ENCODE measurements around the gene NLRC5.
"Not testable (repeated sequence)": the region's sequence is repeated elsewhere in the genome, so short reads cannot be mapped to it uniquely, and the experiment has no call there.

Gene NLRC5

GRCh38 chr16:56980201-56980535, 9.2 kb upstream of the NLRC5 start:
- TF ChIP-seq POLR2A (IDR thresholded peaks at IDR 0.05; ENCODE audit: low read depth, low read length) = no peak
- no peak for TF ChIP-seq POU2F2 (IDR thresholded peaks at IDR 0.05; ENCODE audit: low read depth, low read length)
- TF ChIP-seq PAX5 (IDR thresholded peaks at IDR 0.05; ENCODE audit: insufficient read depth, low read length, severe bottlenecking) = no peak
- TF ChIP-seq SPI1 (IDR thresholded peaks at IDR 0.05; ENCODE audit: low read depth, low read length) = no peak
- no peak for TF ChIP-seq TAF1 (IDR thresholded peaks at IDR 0.05; ENCODE audit: low read depth, low read length)
- TF ChIP-seq POLR2AphosphoS5 (IDR thresholded peaks at IDR 0.05; ENCODE audit: low read depth, low read length) = no peak
- DNase-seq (ENCODE audit: insufficient read length, low spot score) (no peak), FAIRE-seq (no peak)

- no peak for FAIRE-seq
- TF ChIP-seq POLR2A (IDR thresholded peaks at IDR 0.05; ENCODE audit: low read depth, low read length) (no peak), SPI1 (IDR thresholded peaks at IDR 0.05; ENCODE audit: low read depth, low read length) (no peak), POLR2AphosphoS5 (IDR thresholded peaks at IDR 0.05; ENCODE audit: low read depth, low read length) (no peak), TAF1 (IDR thresholded peaks at IDR 0.05; ENCODE audit: low read depth, low read length) (no peak), POU2F2 (IDR thresholded peaks at IDR 0.05; ENCODE audit: low read depth, low read length) (no peak), PAX5 (IDR thresholded peaks at IDR 0.05; ENCODE audit: insufficient read depth, low read length, severe bottlenecking) (no peak)
Observed at GRCh38 chr16:56980792-56981724, 8.3 kb upstream of the NLRC5 start.

GRCh38 chr16:56981729-56982271, 7.6 kb upstream of the NLRC5 start:
- DNase-seq (ENCODE audit: insufficient read length, low spot score) (no peak), FAIRE-seq (no peak)
- TF ChIP-seq SPI1 (IDR thresholded peaks at IDR 0.05; ENCODE audit: low read depth, low read length) (no peak), PAX5 (IDR thresholded peaks at IDR 0.05; ENCODE audit: insufficient read depth, low read length, severe bottlenecking) (no peak), POLR2AphosphoS5 (IDR thresholded peaks at IDR 0.05; ENCODE audit: low read depth, low read length) (no peak), TAF1 (IDR thresholded peaks at IDR 0.05; ENCODE audit: low read depth, low read length) (no peak), POU2F2 (IDR thresholded peaks at IDR 0.05; ENCODE audit: low read depth, low read length) (no peak), POLR2A (IDR thresholded peaks at IDR 0.05; ENCODE audit: low read depth, low read length) (no peak)

More at GRCh38 chr16:56980792-56981724, 8.3 kb upstream of the NLRC5 start:
- no peak for DNase-seq (ENCODE audit: insufficient read length, low spot score)

GRCh38 chr16:56982695-56983094, 6.7 kb upstream of the NLRC5 start:
- FAIRE-seq (peak; percentile 31), DNase-seq (ENCODE audit: insufficient read length, low spot score) (no peak)
- TF ChIP-seq POLR2AphosphoS5 (IDR thresholded peaks at IDR 0.05; ENCODE audit: low read depth, low read length) (no peak), TAF1 (IDR thresholded peaks at IDR 0.05; ENCODE audit: low read depth, low read length) (no peak), PAX5 (IDR thresholded peaks at IDR 0.05; ENCODE audit: insufficient read depth, low read length, severe bottlenecking) (no peak), POU2F2 (IDR thresholded peaks at IDR 0.05; ENCODE audit: low read depth, low read length) (no peak), POLR2A (IDR thresholded peaks at IDR 0.05; ENCODE audit: low read depth, low read length) (no peak), SPI1 (IDR thresholded peaks at IDR 0.05; ENCODE audit: low read depth, low read length) (no peak)

GRCh38 chr16:56983211-56983751, 6.1 kb upstream of the NLRC5 start:
- TF ChIP-seq POU2F2 (IDR thresholded peaks at IDR 0.05; ENCODE audit: low read depth, low read length) = no peak
- no peak for TF ChIP-seq POLR2AphosphoS5 (IDR thresholded peaks at IDR 0.05; ENCODE audit: low read depth, low read length)
- TF ChIP-seq TAF1 (IDR thresholded peaks at IDR 0.05; ENCODE audit: low read depth, low read length) = no peak
- no peak for TF ChIP-seq SPI1 (IDR thresholded peaks at IDR 0.05; ENCODE audit: low read depth, low read length)
- TF ChIP-seq PAX5 (IDR thresholded peaks at IDR 0.05; ENCODE audit: insufficient read depth, low read length, severe bottlenecking) = no peak
- TF ChIP-seq POLR2A (IDR thresholded peaks at IDR 0.05; ENCODE audit: low read depth, low read length) = no peak
- FAIRE-seq (no peak), DNase-seq (ENCODE audit: insufficient read length, low spot score) (no peak)

- FAIRE-seq (peak; percentile 13), DNase-seq (ENCODE audit: insufficient read length, low spot score) (no peak)
- TF ChIP-seq PAX5 (IDR thresholded peaks at IDR 0.05; ENCODE audit: insufficient read depth, low read length, severe bottlenecking) = no peak
- TF ChIP-seq POLR2A (IDR thresholded peaks at IDR 0.05; ENCODE audit: low read depth, low read length) = no peak
- no peak for TF ChIP-seq SPI1 (IDR thresholded peaks at IDR 0.05; ENCODE audit: low read depth, low read length)
- no peak for TF ChIP-seq POLR2AphosphoS5 (IDR thresholded peaks at IDR 0.05; ENCODE audit: low read depth, low read length)
- no peak for TF ChIP-seq POU2F2 (IDR thresholded peaks at IDR 0.05; ENCODE audit: low read depth, low read length)
- TF ChIP-seq TAF1 (IDR thresholded peaks at IDR 0.05; ENCODE audit: low read depth, low read length) = no peak
Observed at GRCh38 chr16:56984639-56985038, 4.7 kb upstream of the NLRC5 start.

- no peak for DNase-seq (ENCODE audit: insufficient read length, low spot score)
- no peak for TF ChIP-seq PAX5 (IDR thresholded peaks at IDR 0.05; ENCODE audit: insufficient read depth, low read length, severe bottlenecking)
- no peak for TF ChIP-seq POLR2A (IDR thresholded peaks at IDR 0.05; ENCODE audit: low read depth, low read length)
- no peak for TF ChIP-seq SPI1 (IDR thresholded peaks at IDR 0.05; ENCODE audit: low read depth, low read length)
- TF ChIP-seq POLR2AphosphoS5 (IDR thresholded peaks at IDR 0.05; ENCODE audit: low read depth, low read length) = no peak
- TF ChIP-seq POU2F2 (IDR thresholded peaks at IDR 0.05; ENCODE audit: low read depth, low read length) = no peak
- FAIRE-seq = no peak
Observed at GRCh38 chr16:56985288-56985961, 3.9 kb upstream of the NLRC5 start.

- TF ChIP-seq POU2F2 (IDR thresholded peaks at IDR 0.05; ENCODE audit: low read depth, low read length) = no peak
- TF ChIP-seq POLR2A (IDR thresholded peaks at IDR 0.05; ENCODE audit: low read depth, low read length) = no peak
- TF ChIP-seq POLR2AphosphoS5 (IDR thresholded peaks at IDR 0.05; ENCODE audit: low read depth, low read length) = no peak
- no peak for TF ChIP-seq TAF1 (IDR thresholded peaks at IDR 0.05; ENCODE audit: low read depth, low read length)
- TF ChIP-seq PAX5 (IDR thresholded peaks at IDR 0.05; ENCODE audit: insufficient read depth, low read length, severe bottlenecking) = no peak
- no peak for TF ChIP-seq SPI1 (IDR thresholded peaks at IDR 0.05; ENCODE audit: low read depth, low read length)
- DNase-seq (ENCODE audit: insufficient read length, low spot score) = no peak
- FAIRE-seq = no peak
Observed at GRCh38 chr16:56985962-56986360, 3.4 kb upstream of the NLRC5 start.

GRCh38 chr16:56986361-56986760, 3.0 kb upstream of the NLRC5 start:
- no peak for DNase-seq (ENCODE audit: insufficient read length, low spot score)
- FAIRE-seq = no peak
- no peak for TF ChIP-seq TAF1 (IDR thresholded peaks at IDR 0.05; ENCODE audit: low read depth, low read length)

GRCh38 chr16:56986908-56987307, 2.4 kb upstream of the NLRC5 start:
- not testable (repeated sequence) for DNase-seq (ENCODE audit: insufficient read length, low spot score)
- peak; percentile 35 for FAIRE-seq
